ENCODE data around the gene XIRP2.

The XIRP2 gene

GRCh38 chr2:167115541-167115940, 227.3 kb downstream of the XIRP2 start:
- no peak for TF ChIP-seq CTCF (conservative IDR thresholded peaks at IDR 0.05; ENCODE audit: control insufficient read depth, insufficient read depth, low read depth, low read length)
- no peak overlapping the region for H3K4me3 ChIP-seq (ENCODE audit: control insufficient read depth, low read depth, low read length)
- no peak for DNase-seq (ENCODE audit: low read depth)

- DNase-seq (ENCODE audit: low read depth): no peak
- H3K4me3 ChIP-seq (ENCODE audit: control insufficient read depth, low read depth, low read length): no peak overlapping the region
- TF ChIP-seq CTCF (conservative IDR thresholded peaks at IDR 0.05; ENCODE audit: control insufficient read depth, insufficient read depth, low read depth, low read length): no peak
Measured at GRCh38 chr2:167122389-167122788, 234.1 kb downstream of the XIRP2 start.

GRCh38 chr2:167126165-167126564, 237.9 kb downstream of the XIRP2 start:
- DNase-seq (ENCODE audit: low read depth): no peak
- H3K4me3 ChIP-seq (ENCODE audit: control insufficient read depth, low read depth, low read length): no peak overlapping the region
- no peak for TF ChIP-seq CTCF (conservative IDR thresholded peaks at IDR 0.05; ENCODE audit: control insufficient read depth, insufficient read depth, low read depth, low read length)

DNA sequence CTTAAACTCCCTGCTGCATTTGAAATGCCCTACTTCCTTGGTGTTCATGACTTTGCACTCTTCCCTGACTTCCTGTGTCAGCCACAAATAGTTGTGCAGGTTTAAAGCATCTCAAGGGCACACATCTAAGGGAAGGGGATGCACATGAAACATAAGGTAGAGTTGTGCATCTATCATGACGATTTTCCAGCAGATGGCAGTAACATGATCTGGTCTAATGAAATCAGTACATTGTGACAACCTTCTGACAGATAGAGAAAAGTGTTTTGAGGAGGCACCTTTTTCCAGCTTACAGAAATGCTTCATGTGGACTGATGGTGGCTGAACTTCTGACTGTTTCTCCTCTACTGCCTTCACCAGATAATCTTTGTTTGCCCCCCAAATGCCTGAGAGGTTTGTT, 238.9 kb downstream of the XIRP2 start:
- DNase-seq (ENCODE audit: low read depth): peak; percentile 69
- peak; percentile 51 for TF ChIP-seq CTCF (conservative IDR thresholded peaks at IDR 0.05; ENCODE audit: control insufficient read depth, insufficient read depth, low read depth, low read length)

DNA sequence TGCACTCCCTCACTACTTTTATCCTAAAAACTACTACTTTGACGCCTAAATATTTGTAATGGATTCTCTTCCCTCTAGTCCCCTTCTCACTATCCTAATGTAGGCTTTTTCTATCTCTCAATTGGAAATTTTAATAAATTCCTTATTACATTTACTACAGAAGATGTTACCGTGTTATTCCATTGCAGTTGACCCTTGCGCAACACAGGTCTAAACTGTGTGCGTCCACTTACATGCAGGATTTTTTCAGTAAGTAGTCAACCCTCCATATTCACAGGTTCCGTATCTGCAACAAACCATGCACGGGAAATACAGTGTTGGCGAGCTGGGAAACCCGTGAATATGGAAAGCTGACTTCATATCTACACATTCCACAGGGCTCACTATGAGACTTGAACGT, 239.8 kb downstream of the XIRP2 start:
- no peak for DNase-seq (ENCODE audit: low read depth)
- no peak overlapping the region for H3K4me3 ChIP-seq (ENCODE audit: control insufficient read depth, low read depth, low read length)
- no peak for TF ChIP-seq CTCF (conservative IDR thresholded peaks at IDR 0.05; ENCODE audit: control insufficient read depth, insufficient read depth, low read depth, low read length)

More for the DNA sequence above, 238.9 kb downstream of the XIRP2 start:
- no peak overlapping the region for H3K4me3 ChIP-seq (ENCODE audit: control insufficient read depth, low read depth, low read length)

DNA sequence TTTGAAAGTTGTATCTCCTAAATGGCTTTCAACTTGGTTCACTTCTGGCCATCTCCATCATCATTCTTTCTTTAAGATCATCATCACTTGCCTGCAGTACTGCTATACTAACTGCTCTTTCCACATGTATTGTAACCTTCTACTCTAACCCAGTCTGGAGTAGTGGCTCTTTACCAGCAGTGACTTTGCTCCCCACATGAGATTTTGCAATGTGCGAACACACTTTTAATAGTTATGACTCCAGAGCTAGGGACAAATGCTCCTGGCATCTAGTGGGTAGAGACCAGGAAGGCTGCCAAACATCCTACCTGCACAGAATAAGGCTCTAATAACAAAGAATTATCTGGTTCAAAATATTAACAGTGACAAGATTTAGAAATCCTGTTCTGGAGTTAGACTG, 243.8 kb downstream of the XIRP2 start:
- TF ChIP-seq CTCF (conservative IDR thresholded peaks at IDR 0.05; ENCODE audit: control insufficient read depth, insufficient read depth, low read depth, low read length): no peak
- H3K4me3 ChIP-seq (ENCODE audit: control insufficient read depth, low read depth, low read length): no peak overlapping the region
- DNase-seq (ENCODE audit: low read depth): no peak

- peak; percentile 59 for DNase-seq (ENCODE audit: low read depth)
- no peak for TF ChIP-seq CTCF (conservative IDR thresholded peaks at IDR 0.05; ENCODE audit: control insufficient read depth, insufficient read depth, low read depth, low read length)
- no peak overlapping the region for H3K4me3 ChIP-seq (ENCODE audit: control insufficient read depth, low read depth, low read length)
Measured at GRCh38 chr2:167132906-167133555, 244.8 kb downstream of the XIRP2 start.

Measured in fibroblast of mammary gland (primary cell).